Kidney (tissue), 14 donors: ENCODE results near the gene TRPM2. TPM values are rescaled to one million over a fixed set of nuclear protein-coding genes. Genes with fewer than 3 reads are reported as not detected.

Source experiments
- DNase-seq, 5 donors: peaks; one replicate each; pipeline ENCODE4 v3.0.0-alpha.2; 2013 to 2020
- FAIRE-seq: peaks from 2 replicates; lab custom pipeline; 2012; peaks lifted over from hg19 to GRCh38; lab: Jason Lieb, UNC
- H3K27ac ChIP-seq, 2 donors: one replicate each; pipeline ENCODE4 v1.7.0; 2013; ENCODE audit warnings: low read depth in 2 of 2, low read length in 2 of 2, inconsistent platforms in 1 of 2
- H3K27me3 ChIP-seq: one replicate; pipeline ENCODE4 v1.7.1; 2013; ENCODE audit warnings: low read length, inconsistent platforms; ENCODE audit not compliant: control insufficient read depth, insufficient read depth
- H3K36me3 ChIP-seq, 3 donors: one replicate each; pipeline versions ENCODE4 v1.7.0 to v1.7.1; 2013; ENCODE audit warnings: low read length in 3 of 3, control low read depth in 1 of 3, inconsistent platforms in 1 of 3; ENCODE audit not compliant: insufficient read depth in 3 of 3, control insufficient read depth in 2 of 3
- H3K4me1 ChIP-seq, 3 donors: one replicate each; pipeline versions ENCODE4 v1.7.0 to v1.7.1; 2013; ENCODE audit warnings: low read length in 3 of 3, inconsistent platforms in 1 of 3, low read depth in 1 of 3; ENCODE audit not compliant: control insufficient read depth in 2 of 3, insufficient read depth in 2 of 3
- H3K4me3 ChIP-seq, 3 donors: one replicate each; pipeline versions ENCODE4 v1.7.0 to v1.8.1; 2013; ENCODE audit warnings: low read length in 3 of 3, control low read depth in 1 of 3, inconsistent platforms in 1 of 3
- H3K9ac ChIP-seq, 3 donors: one replicate each; pipeline versions ENCODE4 v1.7.0 to v1.7.1; 2013; ENCODE audit warnings: low read length in 3 of 3, control low read depth in 1 of 3, inconsistent platforms in 1 of 3
- H3K9me3 ChIP-seq, 3 donors: one replicate each; pipeline versions ENCODE4 v1.7.0 to v1.7.1; 2013; ENCODE audit warnings: low read length in 3 of 3, control low read depth in 1 of 3, inconsistent platforms in 1 of 3; ENCODE audit not compliant: control insufficient read depth in 2 of 3, insufficient read depth in 1 of 3
- intact Hi-C: fragments of 100-400 bp; cut with DNase I; formaldehyde crosslinking; loops from one replicate; pipeline ENCODE4 v1.11.1; 2022
- polyA plus RNA-seq: library from polyadenylated mRNA; stranded (reverse); fragments of 350-450 nt; fragmentation: Illumina TruSeq; extraction: RNeasy Lipid Tissue Mini Kit (QIAGEN cat#74804); gene quantifications from one replicate; pipeline ENCODE4 v1.2.3, GENCODE V29; 2014; ENCODE audit warnings: low read depth, low replicate concordance; ENCODE audit not compliant: insufficient read depth
- total RNA-seq: library from RNA; stranded (reverse); fragmentation: NEBNext Ultra II Directional; extraction: Animal tissue kit (Norgen Biotek cat#: 25700); gene quantifications from one replicate; pipeline ENCODE4 v1.2.1, GENCODE V29; 2021
- TF ChIP-seq, protein P1 (sequence below): IDR thresholded peaks from 3 replicates; pipeline ENCODE4 v1.5.1; 2012; ENCODE audit warnings: mild to moderate bottlenecking, moderate library complexity, borderline replicate concordance; ENCODE audit not compliant: insufficient read depth; ENCODE audit errors: extremely low read depth
- donor health status: control.
- donor health status: control.
- donor health status: control.
- donor health status: control.
- donor health status: control.
- donor health status: DM: yes; HTN: yes; CAD: no.
- donor health status: Normal renal cell carcinoma (clear cell type).

The TRPM2 gene
- total and polyA plus RNA-seq, 2 donors from 2014 or later = 2.0 to 11.5 TPM

DNA sequence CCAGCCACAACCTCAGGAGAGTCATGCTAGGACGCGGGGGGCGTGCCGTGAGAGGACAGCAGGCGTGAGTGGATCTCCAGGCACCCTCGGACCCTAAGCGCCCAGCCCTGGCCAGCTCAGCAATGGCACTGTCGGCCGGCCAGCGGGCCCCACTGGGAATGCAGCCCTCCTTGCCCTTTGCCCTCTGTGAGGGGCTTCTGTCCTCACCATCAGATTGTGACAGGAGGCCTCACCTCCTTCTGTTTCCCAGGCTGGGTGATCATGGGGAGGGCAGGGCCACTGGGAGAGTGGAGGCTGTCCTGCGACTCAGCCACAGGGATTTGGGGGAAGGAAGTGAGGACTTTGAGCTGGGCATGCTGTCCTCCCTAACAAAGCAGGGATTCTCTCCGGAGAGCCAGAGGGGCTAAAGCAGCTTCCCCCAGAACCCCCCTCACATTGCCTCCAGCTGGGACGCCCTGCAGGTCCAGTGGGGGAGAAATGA, 95.3 kb downstream of the TRPM2 start:
- no peak overlapping the region for H3K9ac ChIP-seq
- peak in 1 of 5 donors; percentile 69 for DNase-seq
- intact Hi-C loops = no loop called here
- no peak for FAIRE-seq
- no peak overlapping the region for H3K27ac ChIP-seq
- H3K9me3 ChIP-seq = peaks cover 0 to 5% (median 0%) of the 10 kb centered on the region in 3 donors
- H3K27me3 ChIP-seq = no peaks in the 10 kb centered on the region
- H3K36me3 ChIP-seq = no peaks in the 10 kb centered on the region
- no peaks in the 10 kb centered on the region for H3K4me1 ChIP-seq
- TF ChIP-seq, protein P1, sequence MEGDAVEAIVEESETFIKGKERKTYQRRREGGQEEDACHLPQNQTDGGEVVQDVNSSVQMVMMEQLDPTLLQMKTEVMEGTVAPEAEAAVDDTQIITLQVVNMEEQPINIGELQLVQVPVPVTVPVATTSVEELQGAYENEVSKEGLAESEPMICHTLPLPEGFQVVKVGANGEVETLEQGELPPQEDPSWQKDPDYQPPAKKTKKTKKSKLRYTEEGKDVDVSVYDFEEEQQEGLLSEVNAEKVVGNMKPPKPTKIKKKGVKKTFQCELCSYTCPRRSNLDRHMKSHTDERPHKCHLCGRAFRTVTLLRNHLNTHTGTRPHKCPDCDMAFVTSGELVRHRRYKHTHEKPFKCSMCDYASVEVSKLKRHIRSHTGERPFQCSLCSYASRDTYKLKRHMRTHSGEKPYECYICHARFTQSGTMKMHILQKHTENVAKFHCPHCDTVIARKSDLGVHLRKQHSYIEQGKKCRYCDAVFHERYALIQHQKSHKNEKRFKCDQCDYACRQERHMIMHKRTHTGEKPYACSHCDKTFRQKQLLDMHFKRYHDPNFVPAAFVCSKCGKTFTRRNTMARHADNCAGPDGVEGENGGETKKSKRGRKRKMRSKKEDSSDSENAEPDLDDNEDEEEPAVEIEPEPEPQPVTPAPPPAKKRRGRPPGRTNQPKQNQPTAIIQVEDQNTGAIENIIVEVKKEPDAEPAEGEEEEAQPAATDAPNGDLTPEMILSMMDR = no peak
- H3K4me3 ChIP-seq = no peak overlapping the region

DNA sequence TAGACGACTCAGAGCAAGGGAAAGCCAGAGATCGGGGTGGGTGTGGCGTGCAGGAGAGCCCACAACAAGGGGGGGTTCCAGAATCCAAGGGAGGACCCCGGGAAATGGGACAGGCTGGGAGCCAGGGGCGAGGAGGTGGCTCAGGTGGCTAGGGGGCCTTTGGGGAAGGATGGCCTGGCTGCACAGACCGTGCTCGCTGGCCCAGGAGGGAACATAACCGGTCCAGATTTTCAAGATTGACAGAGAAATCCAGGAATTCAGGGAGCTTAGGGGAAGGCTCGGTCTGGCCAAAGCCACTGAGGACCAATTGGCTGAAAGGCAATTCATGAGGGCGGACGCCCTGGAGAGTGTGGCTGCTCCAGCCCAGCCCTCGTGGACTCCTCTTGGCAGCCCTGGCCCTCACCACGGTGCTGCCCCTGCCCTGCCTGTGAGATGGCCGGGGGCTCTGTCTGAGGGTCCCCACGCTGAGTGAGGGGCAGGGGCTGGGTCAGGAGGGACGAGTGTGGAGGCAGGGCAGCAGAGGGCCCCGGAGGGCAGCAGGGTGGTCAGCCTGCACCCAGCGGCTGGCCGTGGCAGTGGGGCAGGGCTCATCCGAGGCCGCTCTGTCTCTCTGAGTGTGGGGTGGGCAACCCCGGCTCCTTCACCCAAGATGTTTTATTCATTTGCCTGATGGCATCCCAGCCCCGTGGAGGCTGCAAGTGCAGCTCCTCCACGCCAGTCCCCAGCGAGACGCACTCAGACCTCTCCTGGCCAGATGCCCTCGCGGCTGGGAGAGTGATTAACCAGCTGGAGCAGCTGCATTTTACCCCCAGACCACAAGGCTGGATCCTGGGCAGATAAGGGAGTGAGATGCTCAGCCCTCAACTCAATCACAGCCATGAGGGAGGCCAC, 96.3 kb downstream of the TRPM2 start:
- Histone ChIP-seq H3K4me1 (no peaks in the 10 kb centered on the region), H3K4me3 (no peak overlapping the region), H3K27me3 (no peaks in the 10 kb centered on the region), H3K36me3 (no peaks in the 10 kb centered on the region), H3K27ac (no peak overlapping the region), H3K9ac (no peak overlapping the region), H3K9me3 (peaks cover 0 to 13% (median 0%) of the 10 kb centered on the region in 3 donors)
- DNase-seq = peak in 2 of 5 donors; percentile 35 to 57
- TF ChIP-seq, protein P1 = no peak
- intact Hi-C loops = no loop called here
- no peak for FAIRE-seq

DNA sequence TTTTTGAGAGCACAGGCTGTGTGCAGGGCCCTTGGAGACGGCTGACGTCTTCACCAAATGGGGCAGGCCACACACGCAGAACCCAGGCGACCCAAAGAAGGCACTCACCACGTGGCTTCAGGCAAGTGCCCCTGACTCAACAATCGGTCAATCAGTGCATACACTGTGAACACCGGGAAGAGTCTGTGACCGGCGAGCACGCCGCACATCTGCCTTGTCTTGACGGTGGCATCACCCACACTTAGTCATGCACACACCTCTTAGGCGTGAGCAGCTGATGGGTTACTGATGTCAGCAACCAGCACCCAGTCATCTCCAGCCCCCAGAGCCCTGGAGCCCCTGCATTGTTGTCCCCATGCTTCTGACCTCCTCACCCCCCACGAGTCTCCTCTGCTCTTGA, 97.0 kb downstream of the TRPM2 start:
- H3K9me3 ChIP-seq = peaks cover 0 to 14% (median 0%) of the 10 kb centered on the region in 3 donors
- intact Hi-C loops = no loop called here
- TF ChIP-seq, protein P1 = no peak
- H3K27me3 ChIP-seq = no peaks in the 10 kb centered on the region
- no peak overlapping the region for H3K9ac ChIP-seq
- no peak overlapping the region for H3K27ac ChIP-seq
- FAIRE-seq = no peak
- peak in 1 of 5 donors; percentile 44 for DNase-seq
- no peak overlapping the region for H3K4me3 ChIP-seq
- H3K4me1 ChIP-seq = no peaks in the 10 kb centered on the region
- no peaks in the 10 kb centered on the region for H3K36me3 ChIP-seq
